SK-N-SH treated with all-trans-retinoic acid at 6 μM for 48 hours (cell line): ENCODE measurements around the gene SIRPA.

Experiments
- ATAC-seq: fragments of 200-7000 bp; cut with Tn5 transposase; 3 replicates; pipeline ENCODE4 v1.9.1; 2020; ENCODE audit warnings: mild to moderate bottlenecking, moderate library complexity
- ARNTL ChIP-seq: fragments of 450-650 bp; formaldehyde crosslinking; IDR thresholded peaks from 2 replicates; pipeline ENCODE4 v1.5.0; 2020; ENCODE audit warnings: low read depth, mild to moderate bottlenecking, moderate library complexity, borderline replicate concordance
- BACH2 ChIP-seq: fragments of 250-450 bp; sonication (Bioruptor Pico); IDR thresholded peaks from 2 replicates; pipeline ENCODE4 v1.9.0; 2021; ENCODE audit warnings: mild to moderate bottlenecking, borderline replicate concordance
- CSDC2 ChIP-seq: fragments of 250-450 bp; sonication (Bioruptor Pico); IDR thresholded peaks from 2 replicates; pipeline ENCODE4 v1.5.0; 2020; ENCODE audit warnings: mild to moderate bottlenecking, moderate library complexity
- ESRRG ChIP-seq: fragments of 250-450 bp; sonication (Bioruptor Pico); IDR thresholded peaks from 2 replicates; pipeline ENCODE4 v1.6.1; 2021; ENCODE audit warnings: mild to moderate bottlenecking
- GLIS3 ChIP-seq: fragments of 250-450 bp; sonication (Bioruptor Pico); IDR thresholded peaks from 2 replicates; pipeline ENCODE4 v1.5.0; 2020; ENCODE audit warnings: mild to moderate bottlenecking, moderate library complexity
- ISL1 ChIP-seq: fragments of 250-450 bp; sonication (Bioruptor Pico); IDR thresholded peaks from 2 replicates; pipeline ENCODE4 v2.1.2; 2022; ENCODE audit warnings: mild to moderate bottlenecking, moderate library complexity
- OSR1 ChIP-seq: fragments of 250-450 bp; sonication (Bioruptor Pico); IDR thresholded peaks from 2 replicates; pipeline ENCODE4 v1.8.0; 2022; ENCODE audit warnings: moderate library complexity, mild to moderate bottlenecking, inconsistent platforms
- PPARA ChIP-seq: fragments of 250-450 bp; sonication (Bioruptor Pico); IDR thresholded peaks from 2 replicates; pipeline ENCODE4 v1.5.0; 2020; ENCODE audit warnings: mild to moderate bottlenecking, borderline replicate concordance
- SNAI2 ChIP-seq: fragments of 250-450 bp; sonication (Bioruptor Pico); IDR thresholded peaks from 2 replicates; pipeline ENCODE4 v1.5.0; 2020; ENCODE audit warnings: mild to moderate bottlenecking, moderate library complexity
- TCF4 ChIP-seq: fragments of 250-450 bp; sonication (Bioruptor Pico); IDR thresholded peaks from 2 replicates; pipeline ENCODE4 v1.8.0; 2021; ENCODE audit warnings: mild to moderate bottlenecking, moderate library complexity, borderline replicate concordance
- TOX ChIP-seq: fragments of 250-450 bp; sonication (Bioruptor Pico); IDR thresholded peaks from 2 replicates; pipeline ENCODE4 v1.8.0; 2021; ENCODE audit warnings: mild to moderate bottlenecking, moderate library complexity, borderline replicate concordance
- ZC3H10 ChIP-seq: fragments of 250-450 bp; sonication (Bioruptor Pico); IDR thresholded peaks from 2 replicates; pipeline ENCODE4 v1.5.1; 2021; ENCODE audit warnings: mild to moderate bottlenecking, moderate library complexity
- ZFP3 ChIP-seq: fragments of 250-450 bp; sonication (Bioruptor Pico); IDR thresholded peaks from 2 replicates; pipeline ENCODE4 v1.5.0; 2020; ENCODE audit warnings: mild to moderate bottlenecking, moderate library complexity
- ZFP30 ChIP-seq: fragments of 450-650 bp; formaldehyde crosslinking; IDR thresholded peaks from 2 replicates; pipeline ENCODE4 v1.5.0; 2022; ENCODE audit warnings: mild to moderate bottlenecking, moderate library complexity
- ZNF565 ChIP-seq: fragments of 450-650 bp; formaldehyde crosslinking; conservative IDR thresholded peaks from 2 replicates; pipeline ENCODE4 v1.5.0; 2020; ENCODE audit warnings: low read depth, mild to moderate bottlenecking, moderate library complexity
- ZNF70 ChIP-seq: fragments of 450-650 bp; formaldehyde crosslinking; IDR thresholded peaks from 2 replicates; pipeline ENCODE4 v1.5.0; 2020; ENCODE audit warnings: mild to moderate bottlenecking, moderate library complexity
- ZNF8 ChIP-seq: fragments of 450-650 bp; formaldehyde crosslinking; IDR thresholded peaks from 2 replicates; pipeline ENCODE4 v1.5.0; 2020; ENCODE audit warnings: mild to moderate bottlenecking, moderate library complexity
- TF ChIP-seq, protein P1 (sequence below): fragments of 250-450 bp; sonication (Bioruptor Pico); IDR thresholded peaks from 2 replicates; pipeline ENCODE4 v1.5.1; 2020; ENCODE audit warnings: low read depth, mild to moderate bottlenecking, moderate library complexity
- TF ChIP-seq, protein P2 (sequence below): fragments of 250-450 bp; sonication (Bioruptor Pico); IDR thresholded peaks from 2 replicates; pipeline ENCODE4 v1.5.1; 2021; ENCODE audit warnings: mild to moderate bottlenecking, moderate library complexity
- TF ChIP-seq, protein P3 (sequence below): fragments of 250-450 bp; sonication (Bioruptor Pico); IDR thresholded peaks from 2 replicates; pipeline ENCODE4 v1.8.0; 2021; ENCODE audit warnings: low read depth, mild to moderate bottlenecking, moderate library complexity, borderline replicate concordance
- TF ChIP-seq, protein P4 (sequence below): fragments of 250-450 bp; sonication (Bioruptor Pico); IDR thresholded peaks from 2 replicates; pipeline ENCODE4 v1.5.0; 2020; ENCODE audit warnings: mild to moderate bottlenecking, moderate library complexity
- TF ChIP-seq, protein P5 (sequence below): fragments of 250-450 bp; sonication (Bioruptor Pico); IDR thresholded peaks from 2 replicates; pipeline ENCODE4 v1.8.0; 2020; ENCODE audit warnings: mild to moderate bottlenecking, moderate library complexity, borderline replicate concordance

Gene SIRPA

DNA sequence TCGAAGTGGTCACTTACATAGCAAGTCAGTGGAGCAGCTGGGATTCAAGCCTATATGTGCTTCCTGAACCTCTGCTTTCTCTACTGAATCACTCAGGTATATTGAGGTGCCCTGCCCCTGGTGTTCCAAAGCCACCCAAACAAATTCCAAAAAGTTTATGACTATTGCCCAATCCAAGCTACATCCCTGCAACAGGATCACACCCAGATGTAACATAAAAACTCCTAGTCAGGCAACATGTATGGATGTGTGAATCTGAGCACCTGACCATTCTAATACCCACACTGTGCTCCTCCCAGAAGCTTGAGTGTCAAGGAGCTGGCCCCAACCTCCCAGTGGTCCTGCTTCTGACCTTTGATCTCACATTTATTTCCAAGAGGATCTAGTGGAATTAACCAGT is 39.5 kb upstream of the SIRPA start:
- ATAC-seq, result no peak
- TF ChIP-seq OSR1 (CRISPR knock-in tag) (no peak), ZNF565 (CRISPR knock-in tag) (no peak), TOX (no peak), ZNF8 (no peak), TCF4 (CRISPR knock-in tag) (no peak), ISL1 (CRISPR knock-in tag) (no peak), ZFP3 (CRISPR knock-in tag) (no peak), GLIS3 (CRISPR knock-in tag) (no peak)
- TF ChIP-seq, protein P1, sequence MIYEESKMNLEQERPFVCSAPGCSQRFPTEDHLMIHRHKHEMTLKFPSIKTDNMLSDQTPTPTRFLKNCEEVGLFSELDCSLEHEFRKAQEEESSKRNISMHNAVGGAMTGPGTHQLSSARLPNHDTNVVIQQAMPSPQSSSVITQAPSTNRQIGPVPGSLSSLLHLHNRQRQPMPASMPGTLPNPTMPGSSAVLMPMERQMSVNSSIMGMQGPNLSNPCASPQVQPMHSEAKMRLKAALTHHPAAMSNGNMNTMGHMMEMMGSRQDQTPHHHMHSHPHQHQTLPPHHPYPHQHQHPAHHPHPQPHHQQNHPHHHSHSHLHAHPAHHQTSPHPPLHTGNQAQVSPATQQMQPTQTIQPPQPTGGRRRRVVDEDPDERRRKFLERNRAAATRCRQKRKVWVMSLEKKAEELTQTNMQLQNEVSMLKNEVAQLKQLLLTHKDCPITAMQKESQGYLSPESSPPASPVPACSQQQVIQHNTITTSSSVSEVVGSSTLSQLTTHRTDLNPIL (CRISPR knock-in tag), result no peak
- TF ChIP-seq, protein P2, sequence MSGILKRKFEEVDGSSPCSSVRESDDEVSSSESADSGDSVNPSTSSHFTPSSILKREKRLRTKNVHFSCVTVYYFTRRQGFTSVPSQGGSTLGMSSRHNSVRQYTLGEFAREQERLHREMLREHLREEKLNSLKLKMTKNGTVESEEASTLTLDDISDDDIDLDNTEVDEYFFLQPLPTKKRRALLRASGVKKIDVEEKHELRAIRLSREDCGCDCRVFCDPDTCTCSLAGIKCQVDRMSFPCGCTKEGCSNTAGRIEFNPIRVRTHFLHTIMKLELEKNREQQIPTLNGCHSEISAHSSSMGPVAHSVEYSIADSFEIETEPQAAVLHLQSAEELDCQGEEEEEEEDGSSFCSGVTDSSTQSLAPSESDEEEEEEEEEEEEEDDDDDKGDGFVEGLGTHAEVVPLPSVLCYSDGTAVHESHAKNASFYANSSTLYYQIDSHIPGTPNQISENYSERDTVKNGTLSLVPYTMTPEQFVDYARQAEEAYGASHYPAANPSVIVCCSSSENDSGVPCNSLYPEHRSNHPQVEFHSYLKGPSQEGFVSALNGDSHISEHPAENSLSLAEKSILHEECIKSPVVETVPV (CRISPR knock-in tag), result no peak
- TF ChIP-seq, protein P3, sequence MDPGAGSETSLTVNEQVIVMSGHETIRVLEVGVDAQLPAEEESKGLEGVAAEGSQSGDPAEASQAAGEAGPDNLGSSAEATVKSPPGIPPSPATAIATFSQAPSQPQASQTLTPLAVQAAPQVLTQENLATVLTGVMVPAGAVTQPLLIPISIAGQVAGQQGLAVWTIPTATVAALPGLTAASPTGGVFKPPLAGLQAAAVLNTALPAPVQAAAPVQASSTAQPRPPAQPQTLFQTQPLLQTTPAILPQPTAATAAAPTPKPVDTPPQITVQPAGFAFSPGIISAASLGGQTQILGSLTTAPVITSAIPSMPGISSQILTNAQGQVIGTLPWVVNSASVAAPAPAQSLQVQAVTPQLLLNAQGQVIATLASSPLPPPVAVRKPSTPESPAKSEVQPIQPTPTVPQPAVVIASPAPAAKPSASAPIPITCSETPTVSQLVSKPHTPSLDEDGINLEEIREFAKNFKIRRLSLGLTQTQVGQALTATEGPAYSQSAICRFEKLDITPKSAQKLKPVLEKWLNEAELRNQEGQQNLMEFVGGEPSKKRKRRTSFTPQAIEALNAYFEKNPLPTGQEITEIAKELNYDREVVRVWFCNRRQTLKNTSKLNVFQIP (CRISPR knock-in tag), result no peak
- TF ChIP-seq, protein P4, sequence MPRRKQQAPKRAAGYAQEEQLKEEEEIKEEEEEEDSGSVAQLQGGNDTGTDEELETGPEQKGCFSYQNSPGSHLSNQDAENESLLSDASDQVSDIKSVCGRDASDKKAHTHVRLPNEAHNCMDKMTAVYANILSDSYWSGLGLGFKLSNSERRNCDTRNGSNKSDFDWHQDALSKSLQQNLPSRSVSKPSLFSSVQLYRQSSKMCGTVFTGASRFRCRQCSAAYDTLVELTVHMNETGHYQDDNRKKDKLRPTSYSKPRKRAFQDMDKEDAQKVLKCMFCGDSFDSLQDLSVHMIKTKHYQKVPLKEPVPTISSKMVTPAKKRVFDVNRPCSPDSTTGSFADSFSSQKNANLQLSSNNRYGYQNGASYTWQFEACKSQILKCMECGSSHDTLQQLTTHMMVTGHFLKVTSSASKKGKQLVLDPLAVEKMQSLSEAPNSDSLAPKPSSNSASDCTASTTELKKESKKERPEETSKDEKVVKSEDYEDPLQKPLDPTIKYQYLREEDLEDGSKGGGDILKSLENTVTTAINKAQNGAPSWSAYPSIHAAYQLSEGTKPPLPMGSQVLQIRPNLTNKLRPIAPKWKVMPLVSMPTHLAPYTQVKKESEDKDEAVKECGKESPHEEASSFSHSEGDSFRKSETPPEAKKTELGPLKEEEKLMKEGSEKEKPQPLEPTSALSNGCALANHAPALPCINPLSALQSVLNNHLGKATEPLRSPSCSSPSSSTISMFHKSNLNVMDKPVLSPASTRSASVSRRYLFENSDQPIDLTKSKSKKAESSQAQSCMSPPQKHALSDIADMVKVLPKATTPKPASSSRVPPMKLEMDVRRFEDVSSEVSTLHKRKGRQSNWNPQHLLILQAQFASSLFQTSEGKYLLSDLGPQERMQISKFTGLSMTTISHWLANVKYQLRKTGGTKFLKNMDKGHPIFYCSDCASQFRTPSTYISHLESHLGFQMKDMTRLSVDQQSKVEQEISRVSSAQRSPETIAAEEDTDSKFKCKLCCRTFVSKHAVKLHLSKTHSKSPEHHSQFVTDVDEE, result no peak

DNA sequence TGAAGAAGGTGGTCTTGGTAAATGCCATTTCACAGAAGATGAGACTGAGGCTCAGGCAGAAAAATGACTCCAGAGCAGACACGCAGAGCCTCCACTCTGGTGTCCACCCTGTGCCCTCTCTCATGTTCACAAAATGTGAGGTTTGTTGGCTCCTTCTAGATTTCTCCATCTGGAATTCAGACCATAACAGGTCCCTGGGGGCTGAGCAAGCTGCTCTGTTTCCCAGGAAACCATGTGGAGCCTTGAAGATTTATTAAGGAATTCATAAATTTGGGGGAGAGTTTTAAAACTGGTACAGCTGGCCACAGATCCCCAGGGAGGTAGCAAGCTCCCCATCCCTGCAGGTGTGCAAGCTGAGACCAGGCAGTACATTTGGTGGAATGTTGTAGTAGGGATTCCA is 38.8 kb upstream of the SIRPA start:
- no peak for ATAC-seq
- TF ChIP-seq ZNF70 (CRISPR knock-in tag) (no peak), BACH2 (no peak), OSR1 (CRISPR knock-in tag) (no peak), ARNTL (CRISPR knock-in tag) (no peak), TCF4 (CRISPR knock-in tag) (no peak), ISL1 (CRISPR knock-in tag) (no peak), PPARA (CRISPR knock-in tag) (no peak), ESRRG (no peak), SNAI2 (no peak), CSDC2 (CRISPR knock-in tag) (no peak), ZNF8 (no peak), ZC3H10 (CRISPR knock-in tag) (no peak), ZNF565 (CRISPR knock-in tag) (no peak), TOX (no peak), GLIS3 (CRISPR knock-in tag) (no peak), ZFP30 (CRISPR knock-in tag) (no peak)
- TF ChIP-seq, protein P4, result no peak
- TF ChIP-seq, protein P3 (CRISPR knock-in tag), result no peak
- TF ChIP-seq, protein P5, sequence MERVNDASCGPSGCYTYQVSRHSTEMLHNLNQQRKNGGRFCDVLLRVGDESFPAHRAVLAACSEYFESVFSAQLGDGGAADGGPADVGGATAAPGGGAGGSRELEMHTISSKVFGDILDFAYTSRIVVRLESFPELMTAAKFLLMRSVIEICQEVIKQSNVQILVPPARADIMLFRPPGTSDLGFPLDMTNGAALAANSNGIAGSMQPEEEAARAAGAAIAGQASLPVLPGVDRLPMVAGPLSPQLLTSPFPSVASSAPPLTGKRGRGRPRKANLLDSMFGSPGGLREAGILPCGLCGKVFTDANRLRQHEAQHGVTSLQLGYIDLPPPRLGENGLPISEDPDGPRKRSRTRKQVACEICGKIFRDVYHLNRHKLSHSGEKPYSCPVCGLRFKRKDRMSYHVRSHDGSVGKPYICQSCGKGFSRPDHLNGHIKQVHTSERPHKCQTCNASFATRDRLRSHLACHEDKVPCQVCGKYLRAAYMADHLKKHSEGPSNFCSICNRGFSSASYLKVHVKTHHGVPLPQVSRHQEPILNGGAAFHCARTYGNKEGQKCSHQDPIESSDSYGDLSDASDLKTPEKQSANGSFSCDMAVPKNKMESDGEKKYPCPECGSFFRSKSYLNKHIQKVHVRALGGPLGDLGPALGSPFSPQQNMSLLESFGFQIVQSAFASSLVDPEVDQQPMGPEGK, result no peak
- TF ChIP-seq, protein P1 (CRISPR knock-in tag), result no peak
